Measurements from ENCODE around the gene BEND5. TPM values are rescaled to one million over a fixed set of nuclear protein-coding genes. Genes with fewer than 3 reads are reported as not detected.

Gene BEND5
- total RNA-seq, 4 donors from 2014 or later, result 4.7 to 15.7 (median 5.5) TPM

DNA sequence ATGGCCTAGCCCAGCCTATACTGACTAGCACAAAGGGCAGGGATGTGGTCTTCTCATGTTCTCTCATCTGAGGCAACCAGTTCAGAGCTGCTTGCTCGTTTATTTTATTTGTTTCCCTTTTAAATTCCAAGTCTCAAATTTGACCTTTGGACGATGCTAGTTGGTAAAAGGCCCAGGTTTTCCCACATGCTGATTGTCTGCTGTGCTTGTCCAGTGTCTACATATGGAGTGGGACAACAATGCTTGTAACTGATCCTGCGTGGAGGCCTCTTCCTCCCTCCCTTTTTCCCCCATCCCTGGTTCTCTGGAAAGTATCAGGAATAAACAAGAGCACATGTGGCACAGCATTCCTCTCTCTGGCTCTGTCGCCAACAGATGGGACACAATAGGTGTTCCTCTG lies 34.0 kb upstream of the BEND5 start:
- Histone ChIP-seq H3K4me1 (peaks cover 0 to 6% of the 10 kb centered on the region in 2 donors), H3K4me3 (replicated peaks in 1 of 3) (no peak overlapping the region), H3K27ac (no peak overlapping the region), H3K36me3 (no peaks in the 10 kb centered on the region), H3K9me3 (no peaks in the 10 kb centered on the region), H3K27me3 (no peaks in the 10 kb centered on the region)
- WGBS, 2 donors, result 57 to 59% methylated on average over 4 of the region's 4 CpGs
- DNase-seq, result no peak
- TF ChIP-seq POLR2A (IDR thresholded peaks at IDR 0.05), result no peak
- TF ChIP-seq CTCF (IDR thresholded peaks at IDR 0.05), result no peak
- intact Hi-C loops (cut with DNase I), result no loop called here

- Histone ChIP-seq H3K4me1 (peaks cover 0 to 6% of the 10 kb centered on the region in 2 donors), H3K36me3 (no peaks in the 10 kb centered on the region), H3K4me3 (replicated peaks in 1 of 3) (no peak overlapping the region), H3K27ac (no peak overlapping the region), H3K9me3 (no peaks in the 10 kb centered on the region), H3K27me3 (no peaks in the 10 kb centered on the region)
- WGBS, 2 donors, result 69 to 70% methylated on average over 3 of the region's 3 CpGs
- intact Hi-C loops (cut with DNase I), result no loop called here
- no peak for DNase-seq
- TF ChIP-seq POLR2A (IDR thresholded peaks at IDR 0.05) (no peak), CTCF (IDR thresholded peaks at IDR 0.05) (no peak)
These were observed 31.8 kb upstream of the BEND5 start for GRCh38 chr1:48808496-48808895.

GRCh38 chr1:48807554-48808260 lies 31.0 kb upstream of the BEND5 start:
- no peak for DNase-seq
- H3K4me3 ChIP-seq (replicated peaks in 1 of 3), result no peak overlapping the region
- peaks cover 0 to 6% of the 10 kb centered on the region in 2 donors for H3K4me1 ChIP-seq
- WGBS, 2 donors, result 65 to 68% methylated on average over 4 of the region's 4 CpGs
- H3K27ac ChIP-seq, result no peak overlapping the region
- H3K27me3 ChIP-seq, result no peaks in the 10 kb centered on the region
- intact Hi-C loops (cut with DNase I), result no loop called here
- no peaks in the 10 kb centered on the region for H3K36me3 ChIP-seq
- TF ChIP-seq CTCF (IDR thresholded peaks at IDR 0.05) (no peak), POLR2A (IDR thresholded peaks at IDR 0.05) (no peak)
- no peaks in the 10 kb centered on the region for H3K9me3 ChIP-seq

DNA sequence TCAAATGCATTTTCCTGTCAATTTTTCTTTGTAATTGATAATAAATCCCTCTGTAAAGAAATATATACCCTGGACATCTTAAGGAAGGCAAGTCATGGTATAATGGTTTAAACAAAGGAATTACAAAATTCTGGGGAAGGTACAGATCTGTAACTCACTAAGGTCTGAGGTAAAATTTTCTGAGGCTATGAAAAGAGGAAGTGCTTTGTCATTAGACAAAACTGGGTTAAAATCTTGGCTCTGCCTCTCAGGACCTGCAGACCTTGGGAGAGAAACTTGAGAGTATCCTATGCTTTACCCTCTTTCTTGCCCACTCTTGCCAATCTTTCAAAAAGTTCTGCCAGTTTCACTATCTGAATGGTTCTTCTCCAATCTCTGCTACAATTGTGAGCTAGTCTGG lies 26.8 kb upstream of the BEND5 start:
- H3K36me3 ChIP-seq, result no peaks in the 10 kb centered on the region
- DNase-seq, result no peak
- H3K4me1 ChIP-seq, result peaks cover 0 to 6% of the 10 kb centered on the region in 2 donors
- no peak overlapping the region for H3K27ac ChIP-seq
- TF ChIP-seq CTCF (IDR thresholded peaks at IDR 0.05), result no peak
- TF ChIP-seq POLR2A (IDR thresholded peaks at IDR 0.05), result no peak
- no peaks in the 10 kb centered on the region for H3K9me3 ChIP-seq
- no peak overlapping the region for H3K4me3 ChIP-seq (replicated peaks in 1 of 3)
- no peaks in the 10 kb centered on the region for H3K27me3 ChIP-seq
- intact Hi-C loops (cut with DNase I), result no loop called here

DNA sequence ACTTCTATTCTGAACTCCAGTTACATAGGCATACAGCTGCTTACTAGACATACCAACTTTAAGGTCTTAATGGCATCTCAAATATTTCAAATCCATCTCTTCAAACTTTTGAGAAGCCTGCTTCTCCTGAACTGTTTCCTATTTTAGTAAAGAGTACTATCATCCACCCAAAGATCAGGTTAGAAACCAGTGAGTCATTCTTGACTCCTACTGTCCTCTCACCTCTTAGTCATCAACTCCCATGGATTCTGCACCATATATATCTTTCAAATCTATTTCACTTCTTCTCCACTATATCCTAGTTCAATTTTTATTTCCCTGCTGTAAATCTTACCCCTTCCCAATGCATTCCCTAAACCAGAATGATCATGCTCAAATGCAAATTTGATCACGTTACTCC lies 18.1 kb upstream of the BEND5 start:
- Histone ChIP-seq H3K4me1 (no peaks in the 10 kb centered on the region), H3K4me3 (replicated peaks in 1 of 3) (no peak overlapping the region), H3K27ac (no peak overlapping the region), H3K27me3 (no peaks in the 10 kb centered on the region), H3K9me3 (no peaks in the 10 kb centered on the region), H3K36me3 (no peaks in the 10 kb centered on the region)
- TF ChIP-seq CTCF (IDR thresholded peaks at IDR 0.05) (no peak), POLR2A (IDR thresholded peaks at IDR 0.05) (no peak)
- intact Hi-C loops (cut with DNase I), result no loop called here
- 0% methylated on average over 1 of the region's 1 CpG for WGBS, 2 donors
- no peak for DNase-seq

Measured in thyroid gland (tissue), 4 donors.